Measurements from ENCODE around the gene TMEM145.

TMEM145 gene

DNA sequence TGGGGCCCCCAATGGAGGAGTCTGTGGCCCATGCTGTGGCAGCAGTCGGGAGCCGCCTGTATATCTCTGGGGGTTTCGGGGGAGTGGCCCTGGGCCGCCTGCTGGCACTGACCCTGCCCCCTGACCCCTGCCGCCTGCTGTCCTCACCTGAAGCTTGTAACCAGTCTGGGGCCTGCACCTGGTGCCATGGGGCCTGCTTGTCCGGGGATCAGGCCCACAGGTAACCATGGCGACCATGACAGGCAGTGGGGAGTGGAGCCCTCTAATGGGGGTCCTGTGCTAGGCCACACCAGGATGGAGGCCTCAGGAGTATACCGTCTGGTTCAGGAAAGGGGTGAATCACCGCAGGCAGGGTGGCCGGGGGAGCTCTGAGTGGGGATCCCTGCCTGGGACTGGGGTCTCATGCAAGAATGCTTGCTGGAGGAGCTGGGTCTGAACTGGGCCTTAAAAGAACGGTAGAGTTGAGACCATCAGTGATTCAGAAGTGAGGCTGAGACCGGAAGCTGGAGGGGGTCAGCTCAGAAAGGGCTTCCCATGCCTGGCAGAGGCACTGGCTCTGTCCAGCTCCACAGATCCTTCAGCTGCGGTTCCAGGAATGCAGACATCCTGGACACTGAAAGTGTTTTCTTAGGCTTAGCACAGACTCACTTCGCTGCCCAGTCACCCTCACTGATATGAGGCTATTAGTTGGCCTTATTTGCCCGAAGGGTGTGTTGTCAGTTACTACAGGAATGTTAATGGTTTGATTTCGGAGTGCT is 47.9 kb downstream of the TMEM145 start:
- no peak for DNase-seq (ENCODE audit: low read depth)

DNA sequence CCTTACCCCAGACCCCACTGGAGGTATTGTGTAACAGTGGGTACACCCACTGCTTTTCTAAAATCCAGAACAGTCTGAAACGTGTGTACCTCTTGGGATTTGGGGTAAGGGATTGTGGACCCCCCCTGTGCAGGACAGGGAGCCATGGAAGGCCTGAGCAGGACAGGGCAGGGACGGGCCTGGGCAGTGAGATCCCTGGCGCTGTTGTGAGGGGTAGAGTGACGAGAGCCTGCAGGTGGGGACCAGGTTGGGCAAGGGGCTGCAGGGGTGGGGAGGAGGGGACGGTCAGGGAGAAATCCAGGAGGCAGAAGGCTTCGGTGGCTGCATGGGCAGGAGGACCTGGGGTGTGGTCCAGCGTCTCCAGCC is 48.4 kb downstream of the TMEM145 start:
- Histone ChIP-seq H3K4me3 (ENCODE audit: low read length) (no peak overlapping the region), H3K36me3 (ENCODE audit: control insufficient read depth, insufficient read depth, low read length, severe bottlenecking) (peaks cover 23% of the 10 kb centered on the region)

More for the DNA sequence above, 47.9 kb downstream of the TMEM145 start:
- H3K4me1 ChIP-seq (ENCODE audit: control insufficient read depth, insufficient read depth, low read length), result no peaks in the 10 kb centered on the region
- no peaks in the 10 kb centered on the region for H3K27me3 ChIP-seq (replicated peaks; ENCODE audit: control insufficient read depth, insufficient read depth, low read length)
- peaks cover 3% of the 10 kb centered on the region for H3K9me3 ChIP-seq (ENCODE audit: control insufficient read depth, low read length)
- H3K36me3 ChIP-seq (ENCODE audit: control insufficient read depth, insufficient read depth, low read length, severe bottlenecking), result peaks cover 29% of the 10 kb centered on the region
- H3K4me3 ChIP-seq (ENCODE audit: low read length), result no peak overlapping the region
- no peak overlapping the region for H3K9ac ChIP-seq (ENCODE audit: low read length)

DNA sequence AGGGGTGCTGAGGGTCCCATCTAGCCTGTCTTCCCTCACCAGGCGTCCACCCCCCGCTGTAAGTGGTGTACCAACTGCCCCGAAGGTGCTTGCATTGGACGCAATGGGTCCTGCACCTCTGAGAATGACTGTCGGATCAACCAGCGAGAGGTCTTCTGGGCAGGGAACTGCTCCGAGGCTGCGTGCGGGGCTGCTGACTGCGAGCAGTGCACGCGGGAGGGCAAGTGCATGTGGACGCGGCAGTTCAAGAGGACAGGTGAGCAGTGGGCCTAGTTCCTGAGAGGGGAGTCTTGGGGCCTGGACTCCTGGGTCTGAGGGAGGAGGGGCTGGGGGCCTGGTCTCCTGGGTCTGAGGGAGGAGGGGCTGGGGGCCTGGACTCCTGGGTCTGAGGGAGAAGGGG is 49.2 kb downstream of the TMEM145 start:
- Histone ChIP-seq H3K36me3 (ENCODE audit: control insufficient read depth, insufficient read depth, low read length, severe bottlenecking) (peaks cover 15% of the 10 kb centered on the region), H3K4me3 (ENCODE audit: low read length) (no peak overlapping the region), H3K9ac (ENCODE audit: low read length) (no peak overlapping the region), H3K4me1 (ENCODE audit: control insufficient read depth, insufficient read depth, low read length) (no peaks in the 10 kb centered on the region), H3K9me3 (ENCODE audit: control insufficient read depth, low read length) (peaks cover 3% of the 10 kb centered on the region), H3K27me3 (replicated peaks; ENCODE audit: control insufficient read depth, insufficient read depth, low read length) (no peaks in the 10 kb centered on the region)
- DNase-seq (ENCODE audit: low read depth), result no peak

More for the DNA sequence above, 48.4 kb downstream of the TMEM145 start:
- H3K9me3 ChIP-seq (ENCODE audit: control insufficient read depth, low read length), result peaks cover 3% of the 10 kb centered on the region
- H3K27me3 ChIP-seq (replicated peaks; ENCODE audit: control insufficient read depth, insufficient read depth, low read length), result no peaks in the 10 kb centered on the region
- DNase-seq (ENCODE audit: low read depth), result no peak
- H3K4me1 ChIP-seq (ENCODE audit: control insufficient read depth, insufficient read depth, low read length), result no peaks in the 10 kb centered on the region
- H3K9ac ChIP-seq (ENCODE audit: low read length), result no peak overlapping the region

DNA sequence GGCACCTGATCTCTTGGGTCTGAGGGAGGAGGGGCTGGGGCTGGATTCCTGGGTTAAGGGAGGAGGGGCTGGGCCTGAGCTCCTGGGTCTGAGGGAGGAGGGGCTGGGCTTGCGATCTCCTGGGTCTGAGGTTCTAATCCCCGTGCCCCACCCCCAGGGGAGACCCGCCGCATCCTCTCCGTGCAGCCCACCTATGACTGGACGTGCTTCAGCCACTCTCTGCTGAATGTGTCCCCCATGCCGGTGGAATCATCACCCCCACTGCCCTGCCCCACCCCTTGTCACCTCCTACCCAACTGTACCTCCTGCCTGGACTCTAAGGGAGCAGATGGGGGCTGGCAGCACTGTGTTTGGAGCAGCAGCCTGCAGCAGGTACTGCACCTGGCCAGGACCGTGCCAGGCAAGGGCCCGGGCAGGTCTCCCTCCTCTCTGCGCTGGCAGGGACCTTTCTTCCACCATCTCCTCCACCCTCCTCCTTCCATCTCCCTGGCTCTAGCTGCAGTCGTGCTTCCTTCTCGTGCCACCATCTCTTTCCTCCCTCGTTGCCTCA is 49.9 kb downstream of the TMEM145 start:
- Histone ChIP-seq H3K36me3 (ENCODE audit: control insufficient read depth, insufficient read depth, low read length, severe bottlenecking) (peaks cover 13% of the 10 kb centered on the region), H3K9ac (ENCODE audit: low read length) (no peak overlapping the region), H3K9me3 (ENCODE audit: control insufficient read depth, low read length) (peaks cover 3% of the 10 kb centered on the region), H3K4me3 (ENCODE audit: low read length) (no peak overlapping the region), H3K27me3 (replicated peaks; ENCODE audit: control insufficient read depth, insufficient read depth, low read length) (no peaks in the 10 kb centered on the region), H3K4me1 (ENCODE audit: control insufficient read depth, insufficient read depth, low read length) (no peaks in the 10 kb centered on the region)
- no peak for DNase-seq (ENCODE audit: low read depth)

DNA sequence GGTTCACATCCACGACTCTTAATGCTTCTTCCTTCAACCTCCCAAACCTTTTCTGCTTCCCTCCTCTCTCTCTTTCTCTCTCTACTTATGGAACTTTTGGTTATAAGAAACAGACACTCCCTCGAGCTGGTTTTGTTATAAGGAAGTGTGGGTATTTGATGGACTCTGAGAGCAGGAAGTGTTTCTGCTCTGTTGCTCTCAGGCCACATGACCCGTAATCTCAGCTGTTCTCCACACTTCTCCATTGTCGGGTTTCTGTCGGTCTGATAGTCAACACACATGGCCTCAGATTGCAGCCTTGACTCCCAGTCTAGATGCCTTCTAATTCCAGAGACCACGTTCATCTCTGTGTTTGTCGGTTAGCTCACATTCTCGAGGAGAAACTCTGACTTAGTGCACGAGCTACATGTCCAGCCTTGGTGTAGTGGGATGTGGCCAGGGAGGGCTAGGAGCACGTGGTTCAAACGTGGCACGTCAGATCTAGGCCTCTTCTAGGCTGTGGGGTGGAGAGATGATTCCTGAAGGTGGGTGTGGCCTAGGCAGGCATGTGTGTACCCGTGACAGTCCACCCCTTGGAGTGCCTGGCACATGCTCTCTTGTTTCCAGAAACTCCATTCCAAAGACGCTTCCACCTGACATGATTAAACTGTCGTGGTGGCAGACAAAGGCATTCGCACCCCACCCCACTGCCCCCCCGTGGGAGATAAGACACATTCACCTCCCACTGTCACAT is 50.7 kb downstream of the TMEM145 start:
- H3K36me3 ChIP-seq (ENCODE audit: control insufficient read depth, insufficient read depth, low read length, severe bottlenecking), result peaks cover 13% of the 10 kb centered on the region
- no peak for DNase-seq (ENCODE audit: low read depth)
- H3K27me3 ChIP-seq (replicated peaks; ENCODE audit: control insufficient read depth, insufficient read depth, low read length), result no peaks in the 10 kb centered on the region
- peaks cover 3% of the 10 kb centered on the region for H3K9me3 ChIP-seq (ENCODE audit: control insufficient read depth, low read length)
- no peak overlapping the region for H3K4me3 ChIP-seq (ENCODE audit: low read length)
- no peaks in the 10 kb centered on the region for H3K4me1 ChIP-seq (ENCODE audit: control insufficient read depth, insufficient read depth, low read length)
- no peak overlapping the region for H3K9ac ChIP-seq (ENCODE audit: low read length)

DNA sequence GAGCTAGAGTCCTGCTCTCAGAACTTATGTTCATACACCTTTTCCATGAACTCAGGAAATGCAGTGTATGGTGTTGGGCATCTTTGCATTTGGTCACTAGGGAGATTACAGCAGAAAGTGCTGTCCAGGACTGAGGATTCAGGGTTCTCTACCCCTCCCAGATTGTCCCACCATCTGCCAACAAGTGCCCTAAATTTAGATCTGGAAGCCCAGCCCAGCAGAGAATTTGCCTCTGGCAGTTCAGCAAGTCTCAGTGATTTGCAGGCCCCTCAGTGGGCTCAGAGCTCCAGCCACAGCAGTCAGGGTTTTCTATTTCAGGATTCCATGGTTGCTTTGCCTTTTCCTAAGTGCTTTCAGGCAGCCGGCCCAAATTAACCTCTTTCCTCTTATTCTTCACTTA is 53.6 kb downstream of the TMEM145 start:
- no peaks in the 10 kb centered on the region for H3K4me1 ChIP-seq (ENCODE audit: control insufficient read depth, insufficient read depth, low read length)
- H3K27me3 ChIP-seq (replicated peaks; ENCODE audit: control insufficient read depth, insufficient read depth, low read length), result no peaks in the 10 kb centered on the region
- H3K9ac ChIP-seq (ENCODE audit: low read length), result no peak overlapping the region
- H3K9me3 ChIP-seq (ENCODE audit: control insufficient read depth, low read length), result peaks cover 3% of the 10 kb centered on the region
- peak; percentile 8 for DNase-seq (ENCODE audit: low read depth)
- H3K36me3 ChIP-seq (ENCODE audit: control insufficient read depth, insufficient read depth, low read length, severe bottlenecking), result peaks cover 13% of the 10 kb centered on the region
- no peak overlapping the region for H3K4me3 ChIP-seq (ENCODE audit: low read length)

DNA sequence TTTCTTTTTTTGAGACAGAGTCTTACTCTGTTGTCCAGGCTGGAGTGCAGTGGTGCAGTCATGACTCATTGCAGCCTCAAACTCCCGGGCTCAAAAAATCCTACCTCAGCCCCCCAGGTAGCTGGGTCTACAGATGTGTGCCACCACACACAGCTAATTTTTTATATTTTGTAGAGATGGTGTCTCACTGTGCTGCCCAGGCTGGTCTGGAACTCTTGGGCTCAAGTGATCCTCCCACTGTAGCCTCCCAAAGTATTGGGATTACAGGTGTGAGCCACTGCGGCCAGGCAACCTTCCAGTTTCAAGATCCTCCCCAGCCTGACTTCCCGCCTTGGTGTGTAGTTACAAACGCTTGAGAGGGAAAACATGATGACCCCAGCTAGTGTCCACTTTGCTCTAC is 54.8 kb downstream of the TMEM145 start:
- Histone ChIP-seq H3K4me3 (ENCODE audit: low read length) (no peak overlapping the region), H3K9me3 (ENCODE audit: control insufficient read depth, low read length) (peaks cover 3% of the 10 kb centered on the region), H3K9ac (ENCODE audit: low read length) (no peak overlapping the region), H3K4me1 (ENCODE audit: control insufficient read depth, insufficient read depth, low read length) (no peaks in the 10 kb centered on the region), H3K36me3 (ENCODE audit: control insufficient read depth, insufficient read depth, low read length, severe bottlenecking) (peaks cover 18% of the 10 kb centered on the region), H3K27me3 (replicated peaks; ENCODE audit: control insufficient read depth, insufficient read depth, low read length) (no peaks in the 10 kb centered on the region)
- DNase-seq (ENCODE audit: low read depth), result no peak

DNA sequence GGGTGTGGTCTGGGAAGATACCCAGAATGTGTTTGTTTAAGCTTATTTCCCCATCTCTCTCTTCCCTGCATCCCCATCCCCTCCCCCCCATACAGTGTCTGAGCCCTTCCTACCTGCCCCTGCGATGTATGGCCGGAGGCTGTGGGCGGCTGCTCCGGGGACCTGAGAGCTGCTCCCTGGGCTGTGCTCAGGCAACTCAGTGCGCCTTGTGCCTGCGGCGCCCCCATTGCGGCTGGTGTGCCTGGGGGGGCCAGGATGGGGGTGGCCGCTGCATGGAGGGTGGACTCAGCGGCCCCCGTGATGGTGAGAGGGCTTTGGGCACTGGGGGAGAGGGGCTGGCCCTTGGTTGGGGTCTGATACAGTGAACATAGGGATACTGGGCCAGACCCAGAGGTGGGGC is 55.3 kb downstream of the TMEM145 start:
- Histone ChIP-seq H3K9me3 (ENCODE audit: control insufficient read depth, low read length) (peaks cover 3% of the 10 kb centered on the region), H3K36me3 (ENCODE audit: control insufficient read depth, insufficient read depth, low read length, severe bottlenecking) (peaks cover 15% of the 10 kb centered on the region)

DNA sequence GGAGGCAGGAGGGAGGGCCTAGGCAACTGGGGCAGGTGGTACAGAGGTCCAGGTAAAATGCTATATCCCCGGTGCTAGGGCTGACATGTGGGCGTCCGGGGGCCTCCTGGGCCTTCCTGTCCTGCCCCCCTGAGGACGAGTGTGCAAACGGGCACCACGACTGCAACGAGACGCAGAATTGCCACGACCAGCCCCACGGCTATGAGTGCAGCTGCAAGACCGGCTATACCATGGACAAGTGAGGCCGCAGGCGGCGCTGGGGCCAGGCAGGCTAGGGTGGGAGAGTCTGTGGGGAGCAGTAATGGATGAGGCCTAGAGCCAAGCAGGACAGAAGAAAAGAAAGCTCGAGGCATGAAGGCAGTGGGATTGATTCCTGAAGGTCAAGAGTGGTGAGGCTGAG is 55.7 kb downstream of the TMEM145 start:
- no peak for DNase-seq (ENCODE audit: low read depth)
- H3K27me3 ChIP-seq (replicated peaks; ENCODE audit: control insufficient read depth, insufficient read depth, low read length), result no peaks in the 10 kb centered on the region
- no peaks in the 10 kb centered on the region for H3K4me1 ChIP-seq (ENCODE audit: control insufficient read depth, insufficient read depth, low read length)
- H3K4me3 ChIP-seq (ENCODE audit: low read length), result no peak overlapping the region
- H3K36me3 ChIP-seq (ENCODE audit: control insufficient read depth, insufficient read depth, low read length, severe bottlenecking), result peaks cover 11% of the 10 kb centered on the region
- H3K9me3 ChIP-seq (ENCODE audit: control insufficient read depth, low read length), result peaks cover 2% of the 10 kb centered on the region
- no peak overlapping the region for H3K9ac ChIP-seq (ENCODE audit: low read length)

More for the DNA sequence above, 55.3 kb downstream of the TMEM145 start:
- no peaks in the 10 kb centered on the region for H3K4me1 ChIP-seq (ENCODE audit: control insufficient read depth, insufficient read depth, low read length)
- H3K27me3 ChIP-seq (replicated peaks; ENCODE audit: control insufficient read depth, insufficient read depth, low read length), result no peaks in the 10 kb centered on the region
- no peak overlapping the region for H3K9ac ChIP-seq (ENCODE audit: low read length)
- DNase-seq (ENCODE audit: low read depth), result no peak
- no peak overlapping the region for H3K4me3 ChIP-seq (ENCODE audit: low read length)

DNA sequence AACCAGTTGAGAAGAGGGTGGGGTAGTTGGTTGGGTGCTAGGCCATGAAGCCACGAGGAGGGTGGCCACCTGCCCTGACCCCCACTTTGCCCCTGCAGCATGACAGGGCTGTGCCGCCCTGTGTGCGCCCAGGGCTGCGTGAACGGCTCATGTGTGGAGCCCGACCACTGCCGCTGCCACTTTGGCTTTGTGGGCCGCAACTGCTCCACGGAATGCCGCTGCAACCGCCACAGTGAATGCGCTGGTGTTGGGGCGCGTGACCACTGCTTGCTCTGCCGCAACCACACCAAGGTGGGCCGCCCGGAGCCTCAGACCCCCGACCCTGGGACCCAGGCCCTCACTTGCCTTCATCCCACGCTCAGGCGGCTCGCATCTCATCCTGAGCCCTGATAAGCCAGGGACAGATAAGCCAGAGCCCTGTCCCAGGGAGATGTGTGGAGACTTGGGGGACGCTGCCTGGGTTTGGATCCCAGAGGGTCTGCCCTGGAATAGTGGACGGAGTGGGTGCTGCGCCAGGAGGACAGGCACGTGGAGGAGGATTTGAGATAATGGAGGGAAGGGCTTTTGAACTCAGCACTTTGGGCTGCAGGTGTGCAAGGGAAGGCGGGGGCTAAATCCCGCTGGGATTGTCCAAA is 56.4 kb downstream of the TMEM145 start:
- Histone ChIP-seq H3K9ac (ENCODE audit: low read length) (no peak overlapping the region), H3K4me3 (ENCODE audit: low read length) (no peak overlapping the region), H3K36me3 (ENCODE audit: control insufficient read depth, insufficient read depth, low read length, severe bottlenecking) (peaks cover 8% of the 10 kb centered on the region), H3K27me3 (replicated peaks; ENCODE audit: control insufficient read depth, insufficient read depth, low read length) (no peaks in the 10 kb centered on the region), H3K9me3 (ENCODE audit: control insufficient read depth, low read length) (no peaks in the 10 kb centered on the region), H3K4me1 (ENCODE audit: control insufficient read depth, insufficient read depth, low read length) (no peaks in the 10 kb centered on the region)
- DNase-seq (ENCODE audit: low read depth), result no peak

DNA sequence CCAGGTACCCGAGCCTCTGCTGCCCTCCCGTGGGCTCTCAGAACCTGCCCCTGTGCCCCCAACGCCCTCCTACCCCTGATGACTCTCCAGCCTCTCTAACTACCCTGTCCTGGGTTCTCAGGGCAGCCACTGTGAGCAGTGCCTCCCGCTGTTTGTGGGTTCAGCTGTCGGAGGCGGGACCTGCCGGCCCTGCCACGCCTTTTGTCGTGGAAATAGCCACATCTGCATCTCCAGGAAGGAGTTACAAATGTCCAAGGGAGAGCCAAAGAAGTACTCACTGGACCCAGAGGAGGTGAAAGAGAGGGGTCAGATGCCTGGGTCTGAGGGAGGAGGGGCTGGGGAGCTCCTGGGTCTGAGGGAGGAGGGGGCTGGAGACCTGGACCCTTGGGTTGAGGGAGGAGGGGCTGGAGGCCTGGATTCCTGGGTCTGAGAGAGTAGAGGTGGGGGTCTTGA is 57.0 kb downstream of the TMEM145 start:
- Histone ChIP-seq H3K4me1 (ENCODE audit: control insufficient read depth, insufficient read depth, low read length) (no peaks in the 10 kb centered on the region), H3K27me3 (replicated peaks; ENCODE audit: control insufficient read depth, insufficient read depth, low read length) (no peaks in the 10 kb centered on the region), H3K4me3 (ENCODE audit: low read length) (no peak overlapping the region), H3K36me3 (ENCODE audit: control insufficient read depth, insufficient read depth, low read length, severe bottlenecking) (peaks cover 11% of the 10 kb centered on the region), H3K9ac (ENCODE audit: low read length) (no peak overlapping the region), H3K9me3 (ENCODE audit: control insufficient read depth, low read length) (no peaks in the 10 kb centered on the region)
- DNase-seq (ENCODE audit: low read depth), result no peak
